Lower leg skin (tissue), 4 donors: ENCODE results near the gene ARHGAP15. TPM values are rescaled to one million over a fixed set of nuclear protein-coding genes. Genes with fewer than 3 reads are reported as not detected.

Source experiments
- DNase-seq, 2 donors: peaks; one replicate each; pipeline ENCODE4 v3.0.0-alpha.2; 2019; ENCODE audit warnings: low spot score in 2 of 2
- H3K4me3 ChIP-seq: fragments of 200-600 bp; sonication (generic); 2 replicates; pipeline ENCODE4 v1.5.1; 2017; ENCODE audit warnings: mild to moderate bottlenecking, low read depth; ENCODE audit not compliant: poor library complexity, severe bottlenecking
- POLR2A ChIP-seq, 2 donors: fragments of 450-650 bp; IDR thresholded peaks; one replicate each; pipeline ENCODE4 v1.6.1; 2016 to 2017; ENCODE audit warnings: antibody characterized with exemption in 2 of 2, mild to moderate bottlenecking in 1 of 2, moderate library complexity in 1 of 2
- WGBS, 2 donors: methylation state at CpG; one replicate each; pipeline ENCODE4 v1.1.5; 2018; 5-methylcytosine and 5-hydroxymethylcytosine counted together
- intact Hi-C: fragments of 100-400 bp; cut with DNase I; formaldehyde crosslinking; loops from one replicate; pipeline ENCODE4 v1.15.0; 2023; ENCODE audit warnings: low total_unique reads
- total RNA-seq, 4 donors: library from RNA; depleted of rRNA; stranded (reverse); fragments of >200 nt; gene quantifications; one replicate each; pipeline ENCODE4 v1.1.0, GENCODE V29; 2016
- TF ChIP-seq, protein P1 (sequence below), 3 donors: fragments of 450-650 bp; IDR thresholded peaks; one replicate each; pipeline ENCODE4 v1.5.1; 2016; ENCODE audit warnings: antibody characterized with exemption in 3 of 3, mild to moderate bottlenecking in 3 of 3, moderate library complexity in 2 of 3

Gene ARHGAP15
- total RNA-seq, 4 donors from 2014 or later, result 1.1 to 4.6 (median 2.4) TPM

- H3K4me3 ChIP-seq, result no peak overlapping the region
- TF ChIP-seq POLR2A (IDR thresholded peaks at IDR 0.05), result no peak
- TF ChIP-seq, protein P1, sequence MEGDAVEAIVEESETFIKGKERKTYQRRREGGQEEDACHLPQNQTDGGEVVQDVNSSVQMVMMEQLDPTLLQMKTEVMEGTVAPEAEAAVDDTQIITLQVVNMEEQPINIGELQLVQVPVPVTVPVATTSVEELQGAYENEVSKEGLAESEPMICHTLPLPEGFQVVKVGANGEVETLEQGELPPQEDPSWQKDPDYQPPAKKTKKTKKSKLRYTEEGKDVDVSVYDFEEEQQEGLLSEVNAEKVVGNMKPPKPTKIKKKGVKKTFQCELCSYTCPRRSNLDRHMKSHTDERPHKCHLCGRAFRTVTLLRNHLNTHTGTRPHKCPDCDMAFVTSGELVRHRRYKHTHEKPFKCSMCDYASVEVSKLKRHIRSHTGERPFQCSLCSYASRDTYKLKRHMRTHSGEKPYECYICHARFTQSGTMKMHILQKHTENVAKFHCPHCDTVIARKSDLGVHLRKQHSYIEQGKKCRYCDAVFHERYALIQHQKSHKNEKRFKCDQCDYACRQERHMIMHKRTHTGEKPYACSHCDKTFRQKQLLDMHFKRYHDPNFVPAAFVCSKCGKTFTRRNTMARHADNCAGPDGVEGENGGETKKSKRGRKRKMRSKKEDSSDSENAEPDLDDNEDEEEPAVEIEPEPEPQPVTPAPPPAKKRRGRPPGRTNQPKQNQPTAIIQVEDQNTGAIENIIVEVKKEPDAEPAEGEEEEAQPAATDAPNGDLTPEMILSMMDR (IDR thresholded peaks at IDR 0.05), result no peak
- intact Hi-C loops, result no loop called here
- DNase-seq, result no peak
- 65 to 74% methylated on average over 5 of the region's 5 CpGs for WGBS, 2 donors
Measured at GRCh38 chr2:143786026-143786765, 657.0 kb downstream of the ARHGAP15 start.

DNA sequence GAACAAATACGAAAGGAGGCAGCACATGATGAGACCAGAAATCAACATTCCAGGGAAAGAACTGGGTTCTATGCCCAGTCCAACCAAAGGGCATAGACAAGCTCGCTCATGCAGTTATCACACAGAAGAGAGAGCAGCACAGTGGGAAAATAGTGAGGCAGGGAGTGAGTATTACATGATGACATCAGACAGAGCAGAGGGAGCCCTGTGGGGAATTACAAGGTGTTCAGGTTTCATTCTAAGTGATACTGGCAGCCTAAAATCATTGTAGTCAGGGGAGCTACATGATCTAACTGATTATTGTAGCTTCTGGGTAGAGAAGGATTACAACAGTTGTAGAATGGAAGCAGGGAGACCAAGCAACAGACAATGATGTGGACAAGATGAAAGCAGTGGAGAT is 658.5 kb downstream of the ARHGAP15 start:
- DNase-seq, result no peak
- no peak for TF ChIP-seq POLR2A (IDR thresholded peaks at IDR 0.05)
- TF ChIP-seq, protein P1 (IDR thresholded peaks at IDR 0.05), result no peak
- 72 to 75% methylated on average over 2 of the region's 2 CpGs for WGBS, 2 donors
- no peak overlapping the region for H3K4me3 ChIP-seq
- intact Hi-C loops, result no loop called here

- DNase-seq, result no peak
- intact Hi-C loops, result no loop called here
- 90 to 94% methylated on average over 4 of the region's 4 CpGs for WGBS, 2 donors
- TF ChIP-seq, protein P1 (IDR thresholded peaks at IDR 0.05), result no peak
- TF ChIP-seq POLR2A (IDR thresholded peaks at IDR 0.05), result no peak
- no peak overlapping the region for H3K4me3 ChIP-seq
Measured at GRCh38 chr2:143792602-143793001, 663.4 kb downstream of the ARHGAP15 start.

DNA sequence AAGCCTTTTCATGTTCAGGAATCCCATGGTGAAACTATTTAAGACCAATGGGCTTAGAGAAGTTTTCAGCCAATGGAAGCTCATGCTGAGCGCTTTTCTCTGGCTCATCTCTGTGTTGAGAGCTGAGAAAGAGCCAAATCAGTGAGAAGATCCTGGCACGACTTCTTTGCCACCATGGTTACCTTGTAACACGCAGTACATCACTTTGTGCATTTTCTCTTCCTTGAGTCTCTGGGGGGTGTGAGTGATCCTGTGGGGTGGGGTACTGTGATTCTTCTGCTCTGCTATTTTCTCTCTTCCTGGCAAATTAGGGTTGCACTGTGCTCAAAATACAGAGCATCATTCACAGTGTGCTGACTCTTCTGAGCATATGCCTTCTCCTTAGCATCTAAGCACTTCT is 664.2 kb downstream of the ARHGAP15 start:
- TF ChIP-seq, protein P1 (IDR thresholded peaks at IDR 0.05), result no peak
- no peak for TF ChIP-seq POLR2A (IDR thresholded peaks at IDR 0.05)
- DNase-seq, result no peak
- no peak overlapping the region for H3K4me3 ChIP-seq
- WGBS, 2 donors, result 85 to 90% methylated on average over 3 of the region's 3 CpGs
- intact Hi-C loops, result no loop called here

- intact Hi-C loops, result no loop called here
- no peak for TF ChIP-seq POLR2A (IDR thresholded peaks at IDR 0.05)
- TF ChIP-seq, protein P1 (IDR thresholded peaks at IDR 0.05), result no peak
- 88 to 92% methylated on average over 1 of the region's 1 CpG for WGBS, 2 donors
Measured at GRCh38 chr2:143796051-143796450, 666.8 kb downstream of the ARHGAP15 start.

DNA sequence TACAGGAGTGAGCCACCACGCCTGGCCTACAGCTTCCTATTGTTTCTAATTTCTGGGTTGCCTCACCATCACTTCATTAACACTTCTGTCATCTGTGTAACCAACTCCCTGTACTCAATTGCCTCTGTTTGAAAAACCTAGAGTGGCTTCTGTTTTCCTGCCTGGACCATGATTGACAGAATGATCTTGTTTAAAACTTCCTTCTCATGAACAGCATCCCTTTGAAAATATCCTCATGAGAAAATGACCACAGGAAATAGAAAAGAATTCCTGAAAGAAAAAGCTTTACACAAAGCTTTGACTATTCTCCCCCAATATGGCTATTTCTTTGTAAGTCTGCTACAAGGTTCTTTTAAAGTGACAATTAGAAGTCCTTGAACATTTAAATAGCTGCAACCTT is 672.3 kb downstream of the ARHGAP15 start:
- TF ChIP-seq, protein P1 (IDR thresholded peaks at IDR 0.05), result no peak
- TF ChIP-seq POLR2A (IDR thresholded peaks at IDR 0.05), result no peak
- intact Hi-C loops, result no loop called here
- H3K4me3 ChIP-seq, result no peak overlapping the region
- no peak for DNase-seq
- 73 to 75% methylated on average over 1 of the region's 1 CpG for WGBS, 2 donors

More at GRCh38 chr2:143796051-143796450, 666.8 kb downstream of the ARHGAP15 start:
- H3K4me3 ChIP-seq, result no peak overlapping the region
- DNase-seq, result no peak
